Measurements from ENCODE around the gene CAMK2D.

GRCh38 chr4:113534711-113535110, 226.8 kb downstream of the CAMK2D start:
- TF ChIP-seq CTCF (conservative IDR thresholded peaks at IDR 0.05 in 1 of 2, IDR thresholded peaks at IDR 0.05 in 1 of 2; ENCODE audit: low read depth in 1 of 2, low read length in 2 of 2) = no peak
- TF ChIP-seq EZH2 (IDR thresholded peaks at IDR 0.05; ENCODE audit: low read length, missing control alignments) = no peak

Data from fibroblast of lung (primary cell).